Myocyte (in vitro differentiated cells): Measurements from ENCODE around the gene ZNF581. TPM values are rescaled to one million over a fixed set of nuclear protein-coding genes. Genes with fewer than 3 reads are reported as not detected.
A peak's percentile ranks its signal among the peaks of the same experiment; 100 is the strongest.

Experiments used
- DNase-seq: peaks from one replicate; pipeline ENCODE4 v3.0.0-alpha.2; 2012; ENCODE audit warnings: low read depth
- total RNA-seq: library from RNA; depleted of rRNA; stranded (reverse); fragments of >200 nt; gene quantifications from 2 replicates; pipeline ENCODE4 v1.2.3, GENCODE V29; 2014

Gene ZNF581
- total RNA-seq, 1 donor from 2014 or later, result 11.4 TPM

DNA sequence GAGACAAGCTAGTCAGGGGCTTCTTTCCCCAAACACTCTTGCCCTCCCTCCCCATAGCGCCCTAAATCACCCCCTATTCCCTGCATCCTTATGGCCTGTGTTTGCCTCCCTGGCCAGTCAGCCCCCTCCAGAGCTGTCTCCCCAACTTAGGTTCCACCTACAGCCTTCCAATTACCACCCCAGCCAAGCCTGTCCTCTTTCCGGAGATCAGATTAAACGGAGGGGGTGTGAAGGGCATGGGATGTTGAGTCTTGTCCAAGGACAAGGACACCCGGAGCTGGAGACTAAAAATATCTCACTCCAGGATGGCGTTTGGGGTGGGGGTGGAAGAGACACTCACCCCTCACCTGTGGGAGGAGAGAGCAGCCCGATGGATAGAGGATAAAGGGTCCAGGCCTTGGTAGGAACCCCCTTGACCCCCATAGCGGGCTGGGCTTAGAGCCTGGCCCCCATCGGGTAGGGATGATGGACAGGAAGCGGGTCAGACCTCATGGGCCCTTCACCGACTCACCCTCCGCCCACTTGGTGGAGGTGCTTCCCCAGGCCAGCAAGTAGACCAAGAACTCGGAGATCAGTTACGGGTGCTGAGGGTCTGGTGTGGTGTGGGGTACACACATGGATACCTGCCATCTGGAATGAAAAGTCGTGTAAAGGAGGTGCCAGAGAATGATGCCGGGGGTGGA, 32.0 kb upstream of the ZNF581 start:
- DNase-seq, result no peak

- no peak for DNase-seq
Observed at GRCh38 chr19:55611983-55612645, 31.3 kb upstream of the ZNF581 start.

- DNase-seq, result no peak
Observed at GRCh38 chr19:55613396-55613795, 30.1 kb upstream of the ZNF581 start.

DNA sequence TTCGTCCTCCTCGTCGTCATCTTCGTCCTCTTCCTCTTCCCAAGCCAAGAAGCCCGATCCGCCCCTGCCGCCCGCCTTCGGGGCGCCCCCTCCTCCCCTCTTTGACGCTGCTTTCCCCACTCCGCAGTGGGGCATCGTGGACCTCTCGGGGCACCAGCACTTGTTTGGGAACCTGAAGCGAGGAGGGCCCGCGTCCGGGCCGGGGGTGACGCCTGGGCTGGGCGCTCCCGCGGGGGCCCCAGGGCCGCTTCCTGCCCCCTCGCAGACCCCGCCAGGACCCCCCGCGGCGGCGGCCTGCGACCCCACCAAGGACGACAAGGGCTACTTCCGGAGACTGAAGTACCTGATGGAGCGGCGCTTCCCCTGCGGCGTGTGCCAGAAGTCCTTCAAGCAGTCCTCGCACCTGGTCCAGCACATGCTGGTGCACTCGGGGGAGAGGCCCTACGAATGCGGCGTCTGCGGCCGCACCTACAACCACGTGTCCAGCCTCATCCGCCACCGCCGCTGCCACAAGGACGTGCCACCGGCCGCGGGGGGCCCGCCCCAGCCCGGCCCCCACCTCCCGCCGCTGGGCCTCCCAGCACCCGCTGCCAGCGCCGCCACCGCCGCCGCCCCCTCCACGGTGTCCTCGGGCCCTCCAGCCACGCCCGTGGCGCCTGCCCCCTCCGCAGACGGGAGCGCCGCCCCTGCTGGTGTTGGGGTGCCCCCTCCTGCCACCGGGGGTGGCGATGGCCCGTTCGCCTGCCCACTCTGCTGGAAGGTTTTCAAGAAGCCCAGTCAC, 29.3 kb upstream of the ZNF581 start:
- no peak for DNase-seq

DNA sequence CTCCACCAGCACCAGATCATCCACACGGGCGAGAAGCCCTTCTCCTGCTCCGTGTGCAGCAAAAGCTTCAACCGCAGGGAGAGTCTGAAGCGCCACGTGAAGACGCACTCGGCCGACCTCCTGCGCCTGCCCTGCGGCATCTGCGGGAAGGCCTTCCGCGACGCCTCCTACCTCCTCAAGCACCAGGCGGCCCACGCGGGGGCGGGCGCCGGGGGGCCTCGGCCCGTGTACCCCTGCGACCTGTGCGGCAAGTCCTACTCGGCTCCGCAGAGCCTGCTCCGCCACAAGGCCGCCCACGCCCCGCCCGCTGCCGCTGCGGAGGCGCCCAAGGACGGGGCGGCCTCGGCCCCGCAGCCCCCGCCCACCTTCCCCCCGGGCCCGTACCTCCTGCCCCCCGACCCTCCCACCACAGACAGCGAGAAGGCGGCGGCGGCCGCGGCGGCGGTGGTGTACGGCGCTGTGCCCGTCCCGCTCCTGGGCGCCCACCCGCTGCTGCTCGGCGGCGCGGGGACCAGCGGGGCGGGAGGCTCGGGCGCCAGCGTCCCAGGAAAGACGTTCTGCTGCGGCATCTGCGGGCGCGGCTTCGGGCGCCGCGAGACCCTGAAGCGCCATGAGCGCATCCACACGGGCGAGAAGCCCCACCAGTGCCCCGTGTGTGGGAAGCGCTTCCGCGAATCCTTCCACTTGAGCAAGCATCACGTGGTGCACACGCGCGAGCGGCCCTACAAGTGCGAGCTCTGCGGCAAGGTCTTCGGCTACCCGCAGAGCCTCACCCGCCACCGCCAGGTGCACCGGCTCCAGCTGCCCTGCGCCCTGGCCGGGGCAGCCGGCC, 28.5 kb upstream of the ZNF581 start:
- no peak for DNase-seq

DNA sequence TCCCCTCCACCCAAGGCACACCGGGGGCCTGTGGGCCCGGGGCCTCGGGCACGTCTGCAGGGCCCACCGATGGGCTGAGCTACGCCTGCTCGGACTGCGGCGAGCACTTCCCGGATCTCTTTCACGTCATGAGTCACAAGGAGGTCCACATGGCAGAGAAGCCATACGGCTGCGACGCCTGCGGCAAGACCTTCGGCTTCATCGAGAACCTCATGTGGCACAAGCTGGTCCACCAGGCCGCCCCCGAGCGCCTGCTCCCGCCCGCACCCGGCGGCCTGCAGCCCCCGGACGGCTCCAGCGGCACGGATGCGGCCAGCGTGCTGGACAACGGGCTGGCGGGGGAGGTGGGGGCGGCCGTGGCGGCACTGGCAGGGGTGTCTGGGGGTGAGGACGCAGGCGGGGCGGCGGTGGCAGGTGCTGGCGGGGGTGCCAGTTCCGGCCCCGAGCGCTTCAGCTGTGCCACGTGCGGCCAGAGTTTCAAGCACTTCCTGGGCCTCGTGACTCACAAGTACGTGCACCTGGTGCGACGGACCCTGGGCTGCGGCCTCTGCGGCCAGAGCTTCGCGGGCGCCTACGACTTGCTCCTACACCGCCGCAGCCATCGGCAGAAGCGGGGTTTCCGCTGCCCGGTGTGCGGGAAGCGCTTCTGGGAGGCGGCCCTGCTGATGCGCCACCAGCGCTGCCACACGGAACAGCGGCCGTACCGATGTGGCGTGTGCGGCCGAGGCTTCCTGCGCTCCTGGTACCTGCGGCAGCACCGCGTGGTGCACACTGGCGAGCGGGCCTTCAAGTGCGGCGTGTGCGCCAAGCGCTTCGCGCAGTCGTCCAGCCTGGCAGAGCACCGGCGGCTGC, 27.7 kb upstream of the ZNF581 start:
- DNase-seq, result no peak

GRCh38 chr19:55616395-55616875, 27.0 kb upstream of the ZNF581 start:
- DNase-seq, result no peak

- no peak for DNase-seq
Observed at GRCh38 chr19:55617426-55617825, 26.0 kb upstream of the ZNF581 start.

DNA sequence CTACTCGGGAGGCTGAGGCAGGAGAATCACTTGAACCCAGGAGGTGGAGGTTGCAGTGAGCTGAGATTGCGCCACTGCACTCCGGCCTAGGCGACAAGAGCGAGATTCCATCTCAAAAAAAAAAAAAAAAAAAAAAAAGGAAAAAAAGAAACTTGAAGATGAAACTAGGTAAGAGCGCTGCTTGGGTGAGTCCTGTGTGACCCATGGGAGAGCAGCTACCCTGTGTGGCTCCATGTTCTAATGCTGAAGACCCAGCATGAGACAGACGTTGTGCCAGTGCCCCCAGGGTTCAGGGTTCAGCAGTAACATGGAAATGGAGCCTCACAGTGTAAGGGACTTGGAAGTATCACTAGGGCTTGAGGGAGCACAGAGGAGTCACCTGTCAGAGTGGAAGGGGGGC, 25.0 kb upstream of the ZNF581 start:
- no peak for DNase-seq

DNA sequence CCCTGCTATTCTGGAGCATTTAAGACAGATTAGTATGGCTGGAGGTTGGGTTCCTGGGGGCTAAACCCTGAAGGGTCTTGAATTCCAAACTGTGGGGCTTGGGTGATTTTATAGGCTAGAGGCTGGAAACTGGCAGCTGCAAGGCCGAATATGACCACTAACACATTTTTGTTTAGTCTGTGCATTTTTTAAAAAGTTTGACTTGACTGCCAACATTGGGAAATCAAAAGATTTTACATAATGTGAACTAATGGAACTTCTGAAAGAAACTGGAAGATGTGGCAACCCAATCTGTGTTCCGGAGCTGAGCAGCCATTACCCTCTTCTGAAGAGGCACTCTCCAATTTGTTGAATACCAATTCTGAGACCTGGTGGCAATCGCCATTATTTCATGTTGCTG, 24.2 kb upstream of the ZNF581 start:
- no peak for DNase-seq

- no peak for DNase-seq
Observed at GRCh38 chr19:55620410-55621204, 22.8 kb upstream of the ZNF581 start.

- no peak for DNase-seq
Observed at GRCh38 chr19:55621205-55621672, 22.2 kb upstream of the ZNF581 start.

DNA sequence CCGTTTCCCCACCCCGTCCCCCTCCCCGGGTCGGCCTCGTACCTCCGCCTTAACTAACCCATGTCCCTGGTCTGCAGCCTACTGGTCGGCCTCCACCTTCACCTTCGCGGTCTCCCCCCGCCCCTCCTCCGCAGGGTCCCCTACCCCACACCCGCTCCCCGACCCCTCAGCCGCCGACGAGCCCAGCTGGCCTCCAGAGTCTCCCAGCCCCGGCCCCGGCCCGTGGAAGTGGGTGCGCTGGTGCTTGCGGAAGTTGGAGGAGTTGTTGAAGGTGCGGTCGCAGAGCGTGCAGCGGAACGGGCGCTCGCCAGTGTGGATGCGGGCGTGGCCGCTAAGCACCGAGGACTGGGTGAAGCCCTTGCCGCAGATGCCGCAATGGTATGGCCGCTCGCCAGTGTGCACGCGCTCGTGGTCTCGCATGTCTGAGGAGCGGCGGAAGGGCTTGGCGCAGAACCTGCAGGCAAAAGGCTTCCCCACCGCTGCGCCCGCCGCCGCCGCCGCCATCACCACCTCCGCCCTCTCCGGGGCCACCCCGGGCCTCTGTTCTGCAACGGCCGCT, 21.7 kb upstream of the ZNF581 start:
- DNase-seq, result no peak

DNA sequence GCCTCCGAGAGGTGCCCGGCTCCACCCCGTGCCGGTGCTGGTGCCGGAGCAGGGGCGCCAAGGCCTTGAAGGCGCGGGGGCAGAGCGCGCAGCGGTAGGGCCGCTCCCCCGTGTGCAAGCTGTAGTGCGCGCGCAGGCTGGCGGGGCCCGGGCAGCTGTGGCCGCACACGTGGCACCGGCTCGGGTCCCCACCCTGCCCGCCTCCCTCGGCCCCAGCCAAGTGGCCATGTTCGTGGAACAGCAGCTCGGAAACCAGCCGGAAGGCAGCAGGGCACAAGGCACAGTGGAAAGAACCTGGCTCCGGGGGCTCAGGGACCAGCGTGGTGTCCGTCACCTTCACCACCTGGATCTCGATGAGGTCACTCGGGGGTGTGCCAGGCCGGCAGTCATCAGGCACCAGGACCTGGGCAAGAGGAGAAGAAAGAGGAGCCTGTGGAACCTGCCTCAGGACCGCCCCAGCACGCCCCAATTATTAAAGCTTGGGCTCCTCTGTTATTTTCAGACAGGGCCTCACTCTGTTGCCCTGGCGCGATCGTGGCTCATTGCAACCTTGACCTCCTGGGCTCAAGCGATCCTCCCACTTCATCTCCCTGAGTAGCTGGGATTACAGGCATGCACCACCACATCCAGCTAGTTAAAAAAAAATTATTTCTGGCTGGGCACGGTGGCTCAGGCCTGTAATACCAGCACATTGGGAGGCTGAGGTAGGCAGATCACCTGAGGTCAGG, 21.0 kb upstream of the ZNF581 start:
- no peak for DNase-seq

- no peak for DNase-seq
Observed at GRCh38 chr19:55623130-55623529, 20.3 kb upstream of the ZNF581 start.

- DNase-seq, result no peak
Observed at GRCh38 chr19:55623561-55623960, 19.9 kb upstream of the ZNF581 start.

DNA sequence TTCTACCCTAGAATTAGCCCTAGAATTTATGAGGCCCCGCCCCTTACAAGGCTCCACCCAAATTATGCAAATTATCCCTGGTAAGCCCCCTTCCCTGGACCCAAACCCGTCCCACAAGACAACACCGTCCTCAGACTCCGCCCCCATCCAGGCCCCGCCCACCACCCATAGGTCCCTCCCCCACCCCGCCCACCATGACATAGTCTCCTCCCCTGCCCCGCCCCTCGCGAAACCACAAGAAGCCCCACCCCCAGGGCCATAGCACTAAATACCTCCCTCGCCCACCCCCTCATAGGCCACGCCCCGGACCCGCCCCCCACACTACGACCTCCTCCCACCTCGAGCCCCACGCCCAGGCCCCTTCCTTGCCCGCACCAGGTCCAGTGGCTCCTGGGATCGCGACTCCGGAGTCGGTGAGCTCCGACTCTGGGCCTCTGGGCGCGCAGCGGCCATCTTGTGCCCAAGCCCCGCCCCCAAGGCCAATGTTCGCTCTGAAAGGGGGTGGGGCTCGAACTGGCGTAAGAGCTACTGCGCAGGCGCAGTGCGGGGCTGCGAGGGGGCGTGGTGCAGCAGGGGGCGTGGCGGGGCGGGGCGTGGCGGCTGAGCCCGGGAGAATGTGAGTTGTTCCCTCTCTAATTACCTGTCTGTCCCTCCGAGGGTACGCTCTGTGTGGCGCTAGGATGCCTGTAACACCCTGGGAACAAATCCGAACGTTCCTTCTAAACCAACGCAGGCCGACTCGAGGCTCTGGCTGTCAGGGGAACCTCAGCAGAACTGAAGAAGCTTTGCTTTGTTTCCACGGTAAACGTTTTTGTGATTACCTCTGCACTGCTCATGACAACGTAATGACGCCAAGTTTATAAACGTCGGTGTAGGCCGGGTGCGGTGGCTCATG, 19.1 kb upstream of the ZNF581 start, which contains the start of gene ZNF784:
Gene ZNF784 (minus strand): TSS at position 458 of the 895 bp plus-strand sequence. CDS start 5 bp downstream, at position 453.
- peak; percentile 92 for DNase-seq
